ENCODE measurements around the gene RNF135. TPM values are rescaled to one million over a fixed set of nuclear protein-coding genes. Genes with fewer than 3 reads are reported as not detected.
"Not testable (repeated sequence)": the region's sequence is repeated elsewhere in the genome, so short reads cannot be mapped to it uniquely, and the experiment has no call there.

Gene RNF135
- polyA plus RNA-seq, 1 donor = 8.7 TPM

- no peak for DNase-seq (ENCODE audit: low read depth)
Observed at GRCh38 chr17:30954046-30954830, 16.6 kb upstream of the RNF135 start.

GRCh38 chr17:30956764-30957374 is 14.0 kb upstream of the RNF135 start:
- DNase-seq (ENCODE audit: low read depth) = no peak

- no peak for DNase-seq (ENCODE audit: low read depth)
Observed at GRCh38 chr17:30957741-30958140, 13.1 kb upstream of the RNF135 start.

GRCh38 chr17:30958187-30958586 is 12.7 kb upstream of the RNF135 start:
- DNase-seq (ENCODE audit: low read depth) = no peak

GRCh38 chr17:30961209-30962188 is 9.3 kb upstream of the RNF135 start:
- DNase-seq (ENCODE audit: low read depth) = no peak

- DNase-seq (ENCODE audit: low read depth) = not testable (repeated sequence)
Observed at GRCh38 chr17:30964312-30964711, 6.5 kb upstream of the RNF135 start.

- no peak for DNase-seq (ENCODE audit: low read depth)
Observed at GRCh38 chr17:30964876-30965275, 6.0 kb upstream of the RNF135 start.

GRCh38 chr17:30965686-30966085 is 5.2 kb upstream of the RNF135 start:
- DNase-seq (ENCODE audit: low read depth) = no peak

- not testable (repeated sequence) for DNase-seq (ENCODE audit: low read depth)
Observed at GRCh38 chr17:30967911-30968310, 2.9 kb upstream of the RNF135 start.

- no peak for DNase-seq (ENCODE audit: low read depth)
Observed at GRCh38 chr17:30969989-30970830, 629 bp upstream of the RNF135 start.

GRCh38 chr17:30975042-30975820 is 4.4 kb downstream of the RNF135 start:
- DNase-seq (ENCODE audit: low read depth) = no peak

- not testable (repeated sequence) for DNase-seq (ENCODE audit: low read depth)
Observed at GRCh38 chr17:30979919-30980318, 9.1 kb downstream of the RNF135 start.

GRCh38 chr17:30981531-30982519 is 11.0 kb downstream of the RNF135 start:
- DNase-seq (ENCODE audit: low read depth) = no peak

- no peak for DNase-seq (ENCODE audit: low read depth)
Observed at GRCh38 chr17:30982855-30983254, 12.0 kb downstream of the RNF135 start.

- DNase-seq (ENCODE audit: low read depth) = no peak
Observed at GRCh38 chr17:30990458-30990857, 19.6 kb downstream of the RNF135 start.

GRCh38 chr17:30992551-30992950 is 21.7 kb downstream of the RNF135 start:
- DNase-seq (ENCODE audit: low read depth) = no peak

- DNase-seq (ENCODE audit: low read depth) = no peak
Observed at GRCh38 chr17:30995347-30995746, 24.5 kb downstream of the RNF135 start.

- no peak for DNase-seq (ENCODE audit: low read depth)
Observed at GRCh38 chr17:30996486-30996885, 25.6 kb downstream of the RNF135 start.

- no peak for DNase-seq (ENCODE audit: low read depth)
Observed at GRCh38 chr17:30997270-30997669, 26.4 kb downstream of the RNF135 start.
